GM19468 (cell line): ENCODE measurements around the gene AKR1E2.

ENCODE experiments used
- ATAC-seq: cut with Tn5 transposase; IDR thresholded peaks from one replicate; pipeline ENCODE4 v1.9.1; 2021; ENCODE audit warnings: mild to moderate bottlenecking, moderate library complexity, moderate number of reproducible peaks; ENCODE audit not compliant: unreplicated experiment; ENCODE audit errors: extremely low read depth

The AKR1E2 gene

DNA sequence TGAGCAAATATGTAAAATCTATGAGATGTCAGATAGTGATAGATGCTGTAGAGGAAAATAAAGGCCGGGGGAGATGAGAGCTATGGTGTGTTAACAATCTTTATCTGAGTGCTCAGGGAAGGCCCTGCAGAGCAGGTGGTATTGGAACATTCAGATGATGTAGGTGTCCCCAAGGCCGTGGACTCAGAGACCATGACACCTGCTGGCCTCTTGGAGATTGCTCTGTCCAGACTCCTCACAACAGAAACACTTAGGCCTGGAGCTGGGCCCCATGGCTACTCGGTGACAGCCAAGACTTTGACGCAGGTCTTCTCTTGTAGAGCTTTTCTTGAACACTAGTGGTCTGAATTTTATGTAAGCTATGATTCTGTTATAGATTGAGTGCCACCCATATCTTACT, 13.3 kb downstream of the AKR1E2 start:
- no peak for ATAC-seq

DNA sequence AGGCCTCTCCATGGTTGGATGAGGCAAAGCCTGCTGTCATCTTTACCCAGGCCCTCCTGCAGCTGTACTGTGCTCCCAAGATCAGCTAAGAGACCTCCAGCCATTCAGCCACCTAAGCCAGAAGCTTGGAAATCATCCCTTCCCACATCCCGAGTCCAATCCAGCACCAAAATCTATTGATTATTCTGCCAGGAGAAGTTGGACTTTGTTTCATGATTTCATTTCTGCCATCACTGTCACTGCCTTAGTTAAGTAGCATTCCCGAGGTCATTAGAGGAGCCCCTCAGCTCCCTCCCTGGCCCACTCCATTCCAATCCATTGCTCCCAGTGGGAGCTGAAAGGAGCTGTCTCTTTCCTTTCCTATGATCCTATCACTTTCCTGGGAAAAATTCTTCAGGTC, 14.1 kb downstream of the AKR1E2 start:
- no peak for ATAC-seq

DNA sequence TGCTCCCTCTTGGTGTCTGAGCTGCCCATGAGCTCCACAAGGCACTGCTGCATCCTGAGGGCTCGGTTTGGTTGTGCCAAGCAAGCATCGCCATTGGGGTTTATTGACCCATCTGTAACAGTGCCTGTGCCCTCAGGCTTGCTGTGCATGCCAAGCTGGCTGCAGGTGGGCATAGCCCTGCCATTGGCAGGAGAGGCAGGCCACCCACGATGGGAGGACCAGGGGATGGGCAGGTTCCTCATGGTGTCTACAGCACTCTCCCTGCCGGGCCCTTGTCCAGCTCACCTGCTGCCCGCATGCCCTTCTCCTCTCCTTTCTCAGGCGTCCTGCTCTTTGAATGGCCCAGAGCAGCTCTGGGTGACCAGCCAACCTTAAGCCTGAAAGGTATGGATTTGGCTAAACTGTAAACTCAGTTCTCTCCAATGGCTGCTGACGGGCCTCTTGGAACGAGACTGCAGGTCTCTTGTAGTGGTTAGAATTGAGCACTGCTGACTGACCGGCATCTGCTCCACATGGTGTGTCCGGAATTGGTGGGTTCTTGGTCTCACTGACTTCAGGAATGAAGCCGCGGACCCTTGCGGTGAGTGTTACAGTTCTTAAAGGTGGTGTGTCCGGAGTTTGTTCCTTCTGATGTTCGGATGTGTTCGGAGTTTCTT, 17.6 kb downstream of the AKR1E2 start:
- no peak for ATAC-seq

DNA sequence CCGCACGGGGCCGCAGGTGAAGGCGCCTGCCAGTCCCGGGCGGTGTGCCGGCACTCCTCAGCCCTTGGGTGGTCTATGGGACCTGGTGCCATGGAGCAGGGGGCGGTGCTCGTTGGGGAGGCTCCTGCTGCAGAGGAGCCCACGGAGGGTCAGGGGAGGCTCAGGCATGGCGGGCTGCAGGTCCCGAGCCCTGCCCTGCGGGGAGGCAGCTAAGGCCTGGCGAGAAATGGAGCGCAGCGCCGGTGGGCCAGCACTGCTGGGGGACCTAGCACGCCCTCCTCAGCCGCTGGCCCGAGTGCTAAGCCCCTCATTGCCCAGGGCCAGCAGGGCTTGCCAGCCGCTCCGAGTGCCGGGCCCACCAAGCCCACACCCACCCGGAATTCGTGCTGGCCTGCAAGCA, 18.9 kb downstream of the AKR1E2 start:
- ATAC-seq = no peak

DNA sequence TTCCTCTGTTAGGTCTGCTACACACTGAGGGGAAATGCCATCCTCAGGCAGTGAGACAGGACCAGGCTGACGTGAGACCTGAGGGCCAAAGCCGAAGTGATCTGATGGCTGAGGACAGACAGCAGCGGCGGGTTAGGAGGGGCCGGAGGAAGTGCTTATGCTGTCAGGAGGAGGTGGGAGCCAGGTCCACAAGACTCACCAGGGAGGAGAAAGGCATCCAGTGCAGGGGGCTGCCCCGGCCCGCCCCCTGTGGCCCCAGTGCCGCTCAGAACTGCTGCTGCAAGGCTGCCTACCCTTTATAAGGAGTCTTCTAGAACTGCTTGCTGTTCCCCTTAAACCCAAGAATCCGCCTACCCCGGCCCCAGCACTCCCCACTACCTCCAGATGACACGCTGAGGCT, 19.8 kb downstream of the AKR1E2 start:
- ATAC-seq = no peak

DNA sequence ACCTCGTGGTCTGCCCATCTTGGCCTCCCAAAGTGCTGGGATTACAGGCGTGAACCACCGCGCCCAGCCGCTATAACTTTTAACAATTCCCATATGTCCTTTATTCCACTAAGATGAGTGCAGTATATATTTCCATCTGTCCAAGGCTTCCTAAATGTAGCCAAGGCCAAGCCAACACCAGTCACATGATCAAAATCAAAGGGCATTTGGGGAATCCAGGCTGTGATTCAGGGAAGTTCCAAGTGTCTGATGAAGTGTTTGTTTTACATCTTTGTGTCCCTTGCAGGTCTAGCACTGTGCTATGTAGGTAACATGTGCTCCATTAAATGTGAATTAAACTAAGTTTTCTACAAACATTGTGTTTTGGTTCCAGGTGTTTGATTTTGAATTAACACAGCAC, 20.8 kb downstream of the AKR1E2 start:
- ATAC-seq = no peak

DNA sequence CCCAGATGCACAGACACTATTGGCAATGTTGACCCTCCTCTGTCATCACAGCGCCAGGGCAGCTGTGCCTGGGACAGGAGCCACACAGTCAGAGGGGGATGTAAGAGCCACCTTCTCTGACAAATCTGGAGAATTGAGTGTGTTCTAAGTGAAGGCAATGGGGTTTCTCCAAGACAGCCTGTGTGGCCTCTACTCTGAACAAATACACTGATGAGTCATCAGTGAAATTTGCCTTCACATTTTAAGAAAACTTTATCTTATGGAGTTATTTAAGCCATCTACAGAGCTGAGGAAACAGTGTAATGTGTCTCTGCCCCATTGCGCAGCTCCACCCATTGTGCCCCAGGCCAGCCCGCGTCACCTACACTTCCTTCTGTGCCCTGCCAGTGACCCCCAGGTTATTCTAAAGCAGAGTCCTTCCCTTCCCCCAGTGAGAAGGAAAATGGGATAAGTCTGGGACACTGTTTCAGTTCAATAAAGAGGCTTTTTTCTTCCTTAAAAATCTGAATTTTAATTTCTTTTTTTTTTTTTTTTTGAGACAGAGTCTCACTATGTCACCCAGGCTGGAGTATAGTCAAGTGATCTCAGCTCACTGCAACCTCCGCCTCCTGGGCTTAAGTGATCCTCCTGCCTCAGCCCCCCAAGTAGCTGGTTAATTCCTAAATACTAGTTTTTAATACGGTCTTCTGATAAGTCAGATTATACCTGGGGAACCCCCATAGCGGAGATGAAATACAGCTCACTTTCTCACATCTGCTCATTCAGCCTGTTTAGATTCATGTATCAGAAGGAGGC, 21.8 kb downstream of the AKR1E2 start:
- no peak for ATAC-seq

DNA sequence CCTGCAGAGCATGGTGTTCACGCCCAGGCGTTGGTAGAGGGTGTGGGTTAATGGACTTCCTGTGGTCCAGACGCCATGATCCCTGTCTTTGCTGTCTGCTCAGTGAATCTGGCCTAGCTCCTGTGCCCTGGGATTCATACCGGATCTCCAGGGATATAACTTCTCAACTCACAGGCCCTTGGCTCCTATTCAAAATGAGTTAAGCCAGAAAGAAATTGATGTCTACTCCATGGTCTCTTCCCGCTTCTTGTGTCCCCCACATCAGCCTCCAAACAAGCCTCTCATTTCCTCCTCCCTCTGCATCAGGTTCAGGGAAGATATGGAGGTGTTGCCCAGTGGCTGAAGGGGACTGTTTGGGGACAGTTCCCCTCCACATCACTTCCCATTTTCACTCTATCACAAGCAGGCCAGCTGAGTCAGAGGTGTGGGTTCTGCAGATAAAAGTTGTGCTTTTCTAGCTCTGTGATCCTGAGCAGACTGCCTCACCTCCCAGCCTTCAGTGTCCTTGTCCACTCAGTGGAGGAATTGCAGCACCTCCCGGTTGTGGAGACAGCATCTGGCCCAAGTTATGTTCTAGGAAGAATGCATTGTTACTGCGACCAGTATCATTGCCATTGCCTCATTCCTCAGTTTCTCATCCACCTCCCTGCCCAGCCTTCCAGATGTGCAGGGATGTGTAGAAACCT, 22.5 kb downstream of the AKR1E2 start:
- ATAC-seq = no peak

DNA sequence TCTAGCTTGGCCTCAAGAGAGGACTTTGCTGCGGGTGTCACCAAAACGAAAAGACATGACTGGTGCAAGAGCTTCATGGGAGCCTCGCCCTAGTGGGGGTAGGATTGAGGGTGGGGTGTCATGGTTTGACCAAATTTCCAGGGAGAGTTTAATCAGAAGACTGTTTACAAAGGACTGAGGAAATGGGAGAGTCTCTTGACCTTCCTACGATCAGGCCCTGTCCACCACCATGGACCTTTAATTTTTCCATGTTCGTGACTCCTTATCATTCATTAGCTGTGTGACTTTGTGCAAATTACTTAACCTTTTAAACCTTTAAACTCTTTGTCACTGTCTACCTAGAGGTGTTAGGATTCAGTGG, 23.0 kb downstream of the AKR1E2 start:
- ATAC-seq = no peak

DNA sequence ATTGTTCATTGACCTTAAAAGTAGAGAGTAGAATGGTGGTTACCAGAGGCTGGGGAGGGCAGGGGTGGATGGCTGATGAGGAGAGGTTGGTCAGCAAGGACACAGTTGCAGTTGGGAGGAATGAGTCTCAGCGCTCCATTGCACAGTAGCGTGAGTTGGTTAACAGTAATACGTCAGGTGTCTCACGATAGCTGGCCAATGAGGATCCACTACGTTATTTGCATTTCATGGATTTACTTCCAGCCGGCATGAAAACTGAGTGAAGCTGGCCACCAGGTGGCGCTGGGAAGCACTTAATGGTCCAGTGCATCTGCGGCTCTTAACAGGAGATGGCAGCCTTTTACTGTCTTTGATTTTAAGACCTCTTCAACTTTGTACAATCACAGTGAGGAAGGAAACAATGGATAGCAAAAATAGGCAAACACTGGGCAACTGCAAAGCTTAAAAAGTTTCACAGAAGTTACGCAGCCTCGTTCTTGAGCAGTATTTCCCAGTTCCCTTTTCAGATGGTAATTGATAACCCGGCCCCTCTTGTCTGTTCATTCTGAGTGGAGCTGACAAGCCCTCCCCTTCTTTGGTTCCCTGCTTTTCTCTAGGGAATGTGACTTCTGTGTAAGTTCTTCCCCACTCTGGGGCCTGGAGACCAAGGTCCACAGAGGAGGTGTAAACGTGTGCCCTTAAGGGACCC, 23.7 kb downstream of the AKR1E2 start:
- peak; percentile 93 for ATAC-seq

DNA sequence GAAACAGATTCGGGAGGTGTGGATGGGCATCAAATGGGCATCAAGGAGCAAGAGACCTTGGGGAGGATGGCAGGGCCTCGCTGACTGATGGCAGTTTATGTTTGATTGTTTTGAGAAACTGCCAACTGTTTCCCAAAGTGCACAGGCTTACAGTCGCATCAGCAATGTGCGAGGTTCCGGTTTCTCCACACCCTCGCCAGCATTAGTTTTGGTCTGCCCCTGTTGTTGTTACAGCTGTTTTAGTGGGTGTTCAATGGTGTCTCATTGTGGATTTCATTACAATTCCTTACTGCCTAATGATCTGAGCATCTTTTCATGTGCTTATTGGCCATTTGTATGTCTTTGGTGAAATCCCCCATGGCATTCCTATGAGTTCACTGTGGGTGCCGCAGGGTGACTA, 24.4 kb downstream of the AKR1E2 start:
- ATAC-seq = no peak

DNA sequence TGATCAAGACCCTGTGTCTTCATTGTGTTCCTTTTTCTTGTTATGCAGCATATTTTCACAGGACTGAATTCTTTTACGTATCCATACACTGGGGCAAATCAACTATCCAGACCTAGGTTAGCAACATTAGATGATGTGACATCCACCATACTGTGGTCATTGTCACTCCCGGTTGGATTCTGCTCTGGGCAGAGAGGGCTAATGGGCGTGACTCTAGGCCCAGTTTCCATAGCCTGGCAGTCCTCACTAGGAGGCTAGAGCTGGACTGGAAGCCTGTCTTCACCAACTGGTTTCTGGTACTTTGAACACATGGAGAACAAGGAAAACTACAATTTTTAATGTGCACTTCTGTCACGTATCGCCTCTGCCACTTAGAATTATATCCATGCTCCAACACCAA, 25.2 kb downstream of the AKR1E2 start:
- no peak for ATAC-seq

DNA sequence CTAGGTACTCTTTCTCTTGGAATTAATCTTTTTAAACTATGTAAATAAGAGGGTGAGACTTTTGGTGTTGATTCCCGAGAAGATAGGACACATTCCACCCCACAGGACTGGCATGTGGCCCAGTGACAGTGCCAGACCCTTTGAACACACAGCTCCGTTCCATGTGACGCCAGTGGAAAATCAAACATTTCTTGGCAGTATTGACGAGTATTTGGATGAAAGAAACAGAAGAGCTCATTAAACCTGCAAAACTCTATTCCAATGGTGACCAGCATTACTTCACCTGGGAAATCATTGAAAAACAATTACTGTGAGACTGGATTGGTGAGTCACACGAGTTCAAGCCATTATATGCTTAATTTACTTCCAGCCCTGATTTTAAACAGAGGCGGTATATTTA, 25.8 kb downstream of the AKR1E2 start:
- no peak for ATAC-seq

DNA sequence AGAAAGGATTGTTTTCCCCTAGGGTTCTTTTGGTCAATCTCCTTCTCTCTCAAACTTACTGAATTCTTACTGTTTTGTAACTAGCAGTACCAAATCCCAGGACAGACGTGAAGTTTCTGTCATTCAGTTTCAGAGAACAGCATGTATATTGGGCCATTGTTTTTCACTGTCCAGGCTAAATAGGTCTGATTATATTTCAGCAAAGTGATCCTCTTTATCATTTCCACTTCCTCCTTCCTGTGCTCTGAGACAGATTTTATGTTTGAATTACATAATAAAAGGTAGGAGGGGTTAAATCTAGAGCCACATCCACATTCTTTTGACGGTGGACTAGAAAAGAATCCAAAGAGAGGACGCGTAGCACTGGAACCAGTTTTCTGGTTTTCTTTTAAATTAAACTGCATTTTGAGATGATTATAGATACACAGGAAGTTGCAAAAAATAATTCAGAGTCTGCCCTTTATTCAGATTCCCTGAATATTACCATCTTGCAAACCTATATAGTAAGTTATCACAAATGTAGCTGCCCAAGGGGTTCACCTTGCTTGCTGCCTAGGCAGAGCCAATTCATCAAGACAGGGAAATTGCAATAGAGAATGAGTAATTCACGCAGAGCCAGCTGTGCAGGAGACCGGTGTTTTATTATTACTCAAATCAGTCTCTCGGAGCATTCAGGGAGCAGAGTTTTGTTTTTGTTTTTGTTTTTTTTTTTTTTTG, 40.1 kb downstream of the AKR1E2 start:
- no peak for ATAC-seq

DNA sequence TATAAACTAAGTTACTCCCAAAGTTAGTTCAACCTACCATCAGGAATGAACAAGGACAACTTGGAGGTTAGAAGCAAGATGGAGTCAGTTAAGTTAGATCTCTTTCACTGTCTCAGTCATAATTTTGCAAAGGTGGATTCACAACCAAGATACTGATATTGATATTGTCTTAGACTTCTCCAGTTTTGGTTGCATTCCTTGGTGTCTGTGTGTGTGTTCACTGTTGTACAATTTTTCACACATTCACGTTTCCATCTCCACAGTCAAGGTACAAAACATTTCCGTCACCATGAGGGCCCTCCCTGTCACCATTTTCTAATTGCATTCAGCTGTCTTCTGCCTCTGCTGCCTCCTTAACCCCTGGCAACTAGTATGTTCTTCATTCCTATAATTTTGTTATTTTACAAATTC, 41.1 kb downstream of the AKR1E2 start:
- no peak for ATAC-seq

DNA sequence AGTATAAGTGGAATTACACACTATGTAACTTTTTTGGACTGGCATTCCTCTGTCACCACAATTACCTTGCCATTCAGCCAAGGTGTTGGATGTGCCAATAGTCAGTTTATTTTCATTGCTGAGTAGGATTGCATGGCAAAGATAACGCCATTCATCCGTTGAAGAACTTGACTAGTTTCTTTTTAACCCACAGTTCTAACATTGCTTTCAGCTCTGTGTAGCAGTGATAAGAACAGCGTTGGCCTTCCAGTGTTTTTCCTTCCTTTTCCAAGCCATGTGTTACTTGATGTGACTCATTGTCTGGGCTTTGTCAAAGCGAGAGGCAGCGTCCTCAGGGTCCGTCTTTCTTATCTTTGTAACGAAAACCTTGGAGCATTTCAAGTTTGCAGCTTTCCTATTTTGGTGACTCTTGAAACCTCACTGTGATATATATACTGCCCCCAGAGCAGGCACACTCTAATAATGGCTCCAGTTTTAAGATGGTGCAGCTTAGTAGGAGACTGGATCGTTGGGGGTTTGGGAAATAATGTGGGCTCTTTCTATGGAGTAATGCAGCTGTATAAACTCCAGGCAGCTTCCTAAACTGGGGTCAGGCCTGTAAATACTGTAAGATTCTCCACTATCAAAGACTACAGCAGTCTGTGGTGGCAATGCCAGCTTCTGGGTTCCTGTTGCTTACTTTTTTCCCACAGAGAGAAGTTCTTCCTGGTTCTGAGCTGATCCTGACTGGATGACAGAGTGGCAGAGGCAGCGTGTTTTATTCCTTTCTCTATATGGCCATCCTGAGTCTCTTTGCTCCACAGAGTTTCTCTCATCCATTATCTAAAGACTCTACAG, 41.7 kb downstream of the AKR1E2 start:
- no peak for ATAC-seq

DNA sequence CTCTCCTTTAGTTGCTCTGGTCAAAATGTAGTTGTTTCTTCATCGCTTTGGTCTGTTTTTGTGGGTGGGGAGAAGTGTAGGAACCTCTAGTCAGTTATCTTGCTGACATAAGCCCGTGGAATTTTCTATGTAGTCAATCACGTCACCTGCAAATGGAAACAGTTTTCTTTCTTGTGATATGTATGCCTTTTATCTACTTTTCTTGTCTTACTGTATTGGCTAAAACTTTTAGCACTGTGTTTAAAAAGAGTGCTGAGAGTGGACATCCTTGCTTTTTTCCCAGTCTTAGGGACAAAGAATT, 42.3 kb downstream of the AKR1E2 start:
- ATAC-seq = no peak

DNA sequence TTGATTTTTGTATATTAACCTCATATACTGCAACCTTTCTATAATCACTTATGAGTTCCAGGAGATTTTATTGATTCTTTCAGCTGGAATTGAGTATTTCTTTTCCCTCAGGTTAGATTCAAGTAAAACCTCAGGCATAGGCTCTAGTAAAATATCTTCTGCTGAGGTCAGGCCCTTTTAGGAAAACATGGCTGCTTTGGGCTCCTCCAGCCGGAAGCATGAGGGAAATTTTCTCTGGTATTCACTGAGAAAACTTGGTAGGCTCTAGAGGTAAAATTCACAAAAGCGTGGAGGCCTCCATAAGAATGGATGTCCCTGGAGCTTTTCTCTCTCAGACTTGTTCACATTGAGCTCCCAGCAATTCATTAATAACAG, 56.7 kb downstream of the AKR1E2 start:
- ATAC-seq = no peak

DNA sequence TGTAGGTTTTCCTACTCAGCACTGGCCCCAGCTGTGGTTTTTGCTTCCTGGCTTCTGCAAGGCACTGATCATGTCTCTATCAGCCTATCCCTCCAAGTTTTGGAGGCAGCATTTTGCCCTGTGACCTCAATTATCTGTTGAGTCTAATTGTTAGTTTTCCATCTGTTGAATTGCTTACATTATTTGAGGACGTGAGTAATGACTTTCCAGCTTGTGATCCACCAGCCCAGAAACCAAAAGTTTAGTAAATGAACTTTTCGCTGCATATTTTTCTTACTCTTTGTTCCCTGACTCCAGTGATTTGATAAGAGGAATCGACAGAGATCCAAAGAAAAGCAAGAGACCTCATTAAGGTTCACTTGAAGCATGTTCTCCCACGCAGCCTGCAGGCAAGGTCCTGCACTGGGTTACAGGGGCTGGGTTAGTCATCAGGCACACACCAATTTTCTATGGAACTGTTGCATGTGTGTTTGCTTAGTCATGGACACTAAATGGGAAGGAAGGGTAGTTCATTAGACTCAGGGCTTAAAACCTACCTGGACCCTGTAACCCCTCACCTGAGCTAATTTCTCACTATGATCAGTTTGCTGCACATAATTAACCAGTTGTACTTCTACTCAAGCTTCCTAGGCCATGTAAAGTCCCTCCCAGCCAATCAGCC, 57.2 kb downstream of the AKR1E2 start:
- no peak for ATAC-seq
